GM12878 (cell line): Measurements from ENCODE around the gene PITPNB.

Experiments used
- CTCF ChIP-seq, 3 experiments: IDR thresholded peaks in 2 of 3; conservative IDR thresholded peaks in 1 of 3; 2 replicates each; pipeline ENCODE4 v1.5.1; 2011; ENCODE audit warnings: low read depth in 3 of 3, low read length in 3 of 3, mild to moderate bottlenecking in 3 of 3, control low read depth in 2 of 3, moderate library complexity in 2 of 3, inconsistent platforms in 1 of 3, mixed read lengths in 1 of 3; ENCODE audit not compliant: control insufficient read depth in 2 of 3, insufficient read depth in 1 of 3; ENCODE audit errors: extremely low read depth in 1 of 3
- POLR2AphosphoS5 ChIP-seq: IDR thresholded peaks from 2 replicates; pipeline ENCODE4 v1.6.1; 2011; ENCODE audit warnings: mild to moderate bottlenecking, low read length, inconsistent platforms
- YY1 ChIP-seq: IDR thresholded peaks from 2 replicates; pipeline ENCODE4 v1.6.1; 2011; ENCODE audit warnings: low read depth, mild to moderate bottlenecking, low read length
- ZNF384 ChIP-seq: IDR thresholded peaks from 2 replicates; pipeline ENCODE4 v1.6.1; 2012; ENCODE audit warnings: low read depth, mild to moderate bottlenecking, low read length, improper control_type of control experiment, borderline replicate concordance

GRCh38 chr22:27839057-27839660, 79.9 kb downstream of the PITPNB start:
- TF ChIP-seq CTCF (IDR thresholded peaks at IDR 0.05 in 2 of 3, conservative IDR thresholded peaks at IDR 0.05 in 1 of 3; ENCODE audit: control insufficient read depth in 2 of 3, extremely low read depth in 1 of 3, insufficient read depth in 1 of 3, low read depth in 3 of 3, low read length in 3 of 3) = no peak
- no peak for TF ChIP-seq ZNF384
- TF ChIP-seq POLR2AphosphoS5 = no peak
- no peak for TF ChIP-seq YY1
